Prostate gland (tissue), 2 donors: Measurements from ENCODE around the gene COL4A1.

Experiments used
- POLR2A ChIP-seq: fragments of 450-650 bp; IDR thresholded peaks from one replicate; pipeline ENCODE4 v1.6.1; 2016; ENCODE audit warnings: antibody characterized with exemption, mild to moderate bottlenecking
- TF ChIP-seq, protein P1 (sequence below), 4 experiments: fragments of 200-600 bp in 2 of 4; fragments of 450-650 bp in 2 of 4; sonication (generic) in 2 of 4; IDR thresholded peaks; 1 replicate in 3 of 4; 2 replicates in 1 of 4; pipeline ENCODE4 v1.5.1; 2016 to 2019; ENCODE audit warnings: antibody characterized with exemption in 4 of 4, mild to moderate bottlenecking in 2 of 4, moderate library complexity in 2 of 4

DNA sequence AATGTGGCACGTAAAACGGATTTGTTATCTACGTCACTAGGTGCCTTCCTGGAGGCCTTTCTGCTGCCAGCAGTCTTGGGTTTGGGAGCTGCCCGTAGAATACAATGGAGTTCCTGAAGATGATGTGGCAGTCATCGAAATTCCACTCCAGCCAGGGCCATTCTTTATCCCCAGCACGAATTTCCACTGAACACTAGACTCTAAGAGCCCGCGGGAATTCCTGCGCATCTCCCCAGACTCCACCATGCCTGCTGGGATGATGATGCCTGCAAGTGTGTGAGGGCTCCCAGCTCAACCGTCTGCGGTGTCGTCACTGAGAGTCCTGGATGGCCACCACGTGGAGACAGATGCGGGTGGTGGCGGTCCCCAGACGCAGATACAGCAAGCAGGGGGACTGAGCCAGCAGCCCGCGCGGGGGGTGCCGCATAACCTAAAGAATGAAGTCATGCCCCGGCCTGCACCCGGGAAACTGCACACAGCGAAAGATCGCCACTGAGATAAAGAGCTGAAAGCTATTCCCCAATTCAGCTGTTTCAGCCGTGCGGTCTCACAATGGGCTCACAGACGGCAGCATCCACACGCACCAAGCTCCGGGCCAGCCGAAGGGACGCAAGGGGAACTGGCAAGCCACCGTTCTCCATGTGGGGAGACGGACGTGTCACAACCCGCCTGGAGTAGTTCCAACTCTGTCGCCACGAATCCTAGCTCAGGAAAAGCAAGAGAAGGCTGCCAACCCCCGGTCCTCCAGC is 41.1 kb downstream of the COL4A1 start:
- TF ChIP-seq, protein P1, sequence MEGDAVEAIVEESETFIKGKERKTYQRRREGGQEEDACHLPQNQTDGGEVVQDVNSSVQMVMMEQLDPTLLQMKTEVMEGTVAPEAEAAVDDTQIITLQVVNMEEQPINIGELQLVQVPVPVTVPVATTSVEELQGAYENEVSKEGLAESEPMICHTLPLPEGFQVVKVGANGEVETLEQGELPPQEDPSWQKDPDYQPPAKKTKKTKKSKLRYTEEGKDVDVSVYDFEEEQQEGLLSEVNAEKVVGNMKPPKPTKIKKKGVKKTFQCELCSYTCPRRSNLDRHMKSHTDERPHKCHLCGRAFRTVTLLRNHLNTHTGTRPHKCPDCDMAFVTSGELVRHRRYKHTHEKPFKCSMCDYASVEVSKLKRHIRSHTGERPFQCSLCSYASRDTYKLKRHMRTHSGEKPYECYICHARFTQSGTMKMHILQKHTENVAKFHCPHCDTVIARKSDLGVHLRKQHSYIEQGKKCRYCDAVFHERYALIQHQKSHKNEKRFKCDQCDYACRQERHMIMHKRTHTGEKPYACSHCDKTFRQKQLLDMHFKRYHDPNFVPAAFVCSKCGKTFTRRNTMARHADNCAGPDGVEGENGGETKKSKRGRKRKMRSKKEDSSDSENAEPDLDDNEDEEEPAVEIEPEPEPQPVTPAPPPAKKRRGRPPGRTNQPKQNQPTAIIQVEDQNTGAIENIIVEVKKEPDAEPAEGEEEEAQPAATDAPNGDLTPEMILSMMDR (IDR thresholded peaks at IDR 0.05): no peak
- no peak for TF ChIP-seq POLR2A
